Measurements from ENCODE around the gene KCND2. TPM values are rescaled to one million over a fixed set of nuclear protein-coding genes. Genes with fewer than 3 reads are reported as not detected.

Gene KCND2
- total RNA-seq, 2 experiments from 2014 or later: not detected

- H3K4me1 Mint-ChIP-seq (ENCODE audit: low read depth): no peaks in the 10 kb centered on the region
- CTCF ChIA-PET: no interaction called here
These were observed 232.8 kb downstream of the KCND2 start for GRCh38 chr7:120505770-120506169.

GRCh38 chr7:120512701-120513100 is 239.7 kb downstream of the KCND2 start:
- Mint-ChIP-seq H3K4me3 (no peak overlapping the region), H3K36me3 (ENCODE audit: low read depth) (no peaks in the 10 kb centered on the region), H3K27ac (no peak overlapping the region), H3K27me3 (no peaks in the 10 kb centered on the region), H3K9me3 (no peaks in the 10 kb centered on the region), H3K4me1 (ENCODE audit: low read depth) (no peaks in the 10 kb centered on the region)
- intact Hi-C loops (cut with micrococcal nuclease): no loop called here
- POLR2A ChIA-PET: no interaction called here
- no peak for ATAC-seq
- no peak for DNase-seq
- CTCF ChIA-PET: no interaction called here
- no peak for TF ChIP-seq CTCF (IDR thresholded peaks at IDR 0.05)

More at GRCh38 chr7:120505770-120506169, 232.8 kb downstream of the KCND2 start:
- no peak overlapping the region for H3K27ac Mint-ChIP-seq
- ATAC-seq (no peak), DNase-seq (no peak)
- POLR2A ChIA-PET: no interaction called here
- intact Hi-C loops (cut with micrococcal nuclease): no loop called here
- H3K27me3 Mint-ChIP-seq: no peaks in the 10 kb centered on the region
- H3K36me3 Mint-ChIP-seq (ENCODE audit: low read depth): no peaks in the 10 kb centered on the region
- H3K9me3 Mint-ChIP-seq: no peaks in the 10 kb centered on the region
- no peak overlapping the region for H3K4me3 Mint-ChIP-seq
- TF ChIP-seq CTCF (IDR thresholded peaks at IDR 0.05): no peak

GRCh38 chr7:120519224-120519623 is 246.2 kb downstream of the KCND2 start:
- POLR2A ChIA-PET: no interaction called here
- Mint-ChIP-seq H3K4me1 (ENCODE audit: low read depth) (no peaks in the 10 kb centered on the region), H3K36me3 (ENCODE audit: low read depth) (no peaks in the 10 kb centered on the region), H3K9me3 (peaks cover 1% of the 10 kb centered on the region), H3K27me3 (no peaks in the 10 kb centered on the region), H3K27ac (no peak overlapping the region), H3K4me3 (no peak overlapping the region)
- CTCF ChIA-PET: no interaction called here
- intact Hi-C loops (cut with micrococcal nuclease): no loop called here
- no peak for TF ChIP-seq CTCF (IDR thresholded peaks at IDR 0.05)
- no peak for DNase-seq
- no peak for ATAC-seq

GRCh38 chr7:120521761-120522737 is 249.1 kb downstream of the KCND2 start:
- POLR2A ChIA-PET: no interaction called here
- no peaks in the 10 kb centered on the region for H3K27me3 Mint-ChIP-seq
- CTCF ChIA-PET: interaction anchor here (0.7 kb wide), 1 partner anchor 39 kb away, joined by 3 read pairs; no protein-coding TSS in a partner anchor
- intact Hi-C loops (cut with micrococcal nuclease): no loop called here
- H3K27ac Mint-ChIP-seq: no peak overlapping the region
- H3K9me3 Mint-ChIP-seq: peaks cover 3% of the 10 kb centered on the region
- no peak for TF ChIP-seq CTCF (IDR thresholded peaks at IDR 0.05)
- no peak overlapping the region for H3K4me3 Mint-ChIP-seq
- ATAC-seq (no peak), DNase-seq (no peak)
- no peaks in the 10 kb centered on the region for H3K4me1 Mint-ChIP-seq (ENCODE audit: low read depth)
- no peaks in the 10 kb centered on the region for H3K36me3 Mint-ChIP-seq (ENCODE audit: low read depth)

- Mint-ChIP-seq H3K36me3 (ENCODE audit: low read depth) (no peaks in the 10 kb centered on the region), H3K27me3 (no peaks in the 10 kb centered on the region), H3K4me3 (no peak overlapping the region), H3K4me1 (ENCODE audit: low read depth) (no peaks in the 10 kb centered on the region), H3K27ac (no peak overlapping the region), H3K9me3 (peaks cover 3% of the 10 kb centered on the region)
- ATAC-seq: no peak
- no peak for TF ChIP-seq CTCF (IDR thresholded peaks at IDR 0.05)
- intact Hi-C loops (cut with micrococcal nuclease): no loop called here
- ChIA-PET CTCF (no interaction called here), POLR2A (no interaction called here)
- no peak for DNase-seq
These were observed 251.0 kb downstream of the KCND2 start for GRCh38 chr7:120523985-120524384.

Data from activated CD8-positive, alpha-beta T cell treated with anti-CD3 and anti-CD28 coated beads for 36 hours (primary cell).